ENCODE results near the gene STPG1.
"Not testable (repeated sequence)": the region's sequence is repeated elsewhere in the genome, so short reads cannot be mapped to it uniquely, and the experiment has no call there.

STPG1 gene, protein sequence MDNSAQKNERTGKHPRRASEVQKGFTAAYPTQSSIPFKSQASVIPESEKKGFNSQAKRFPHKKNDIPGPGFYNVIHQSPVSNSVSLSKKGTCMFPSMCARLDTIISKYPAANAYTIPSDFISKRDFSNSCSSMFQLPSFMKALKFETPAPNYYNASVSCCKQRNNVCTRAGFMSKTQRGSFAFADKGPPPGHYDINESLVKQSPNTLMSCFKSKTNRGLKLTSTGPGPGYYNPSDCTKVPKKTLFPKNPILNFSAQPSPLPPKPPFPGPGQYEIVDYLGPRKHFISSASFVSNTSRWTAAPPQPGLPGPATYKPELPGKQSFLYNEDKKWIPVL
- long read RNA-seq, transcript STPG1-202 (9 exons, 2,715 nt) = major isoform, 16 of 30 reads
- long read RNA-seq, partial matches to known transcripts = 6 of 30 reads
- long read RNA-seq, other reads (novel, unspliced or antisense) = 8 of 30 reads

DNA sequence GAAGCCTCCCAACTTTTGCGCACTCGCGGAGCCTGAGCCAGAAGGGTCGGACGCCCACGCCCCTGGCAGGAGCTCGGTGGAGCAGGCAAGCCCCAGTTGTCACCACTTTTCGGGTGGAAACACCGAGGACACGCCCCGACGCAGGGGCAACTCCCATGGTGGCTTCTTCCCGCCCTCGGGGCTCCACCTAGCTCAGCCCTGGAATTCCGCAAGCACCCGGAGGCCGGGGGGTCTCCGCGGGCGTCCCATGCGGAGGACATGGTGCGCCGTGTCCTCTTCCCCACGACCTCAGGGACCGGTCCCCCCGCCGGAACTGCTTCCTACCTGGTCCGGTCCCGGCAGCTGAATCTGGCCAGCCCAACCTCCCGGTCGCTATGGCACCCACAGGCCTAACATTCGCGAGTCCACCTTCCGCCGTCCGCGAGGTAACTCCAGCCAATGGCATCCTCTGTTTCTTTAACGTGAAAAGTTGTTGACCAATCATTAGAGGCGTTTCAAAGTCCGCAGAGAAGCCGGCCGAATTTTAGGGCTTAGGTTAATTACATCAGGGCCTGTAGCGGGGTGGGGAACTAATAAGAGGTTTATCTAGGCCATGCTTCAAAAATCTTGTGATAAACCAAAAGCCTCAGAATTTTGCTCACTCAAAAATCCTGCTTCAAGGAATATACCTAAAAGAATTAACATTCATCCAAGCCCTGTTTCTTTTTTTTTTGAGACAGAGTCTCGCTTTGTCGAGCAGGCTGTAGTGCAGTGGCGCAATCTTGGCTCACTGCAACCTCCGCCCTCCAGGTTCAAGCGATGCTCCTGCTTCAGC, at the start of gene STPG1:
TSS of gene STPG1 (minus strand) at position 433 of the 814 bp plus-strand sequence. CDS start 12,394 bp downstream, outside the sequence.
- DNase-seq (ENCODE audit: low read depth in 1 of 2, low spot score in 1 of 2) = peak; percentile 86 to 95
- peak within 1 kb of the TSS; percentile 80 for H3K4me3 ChIP-seq (replicated peaks; ENCODE audit: insufficient read depth, low read length)
- no peaks in the 10 kb centered on the region for H3K27me3 ChIP-seq (ENCODE audit: insufficient read depth, poor library complexity, severe bottlenecking)
- TF ChIP-seq POLR2AphosphoS5 (IDR thresholded peaks at IDR 0.05; ENCODE audit: low read depth) (peak; percentile 44; the same call in 1 of the 2 replicates), GABPA (IDR thresholded peaks at IDR 0.05; ENCODE audit: low read depth) (peak; percentile 22; the same call in 1 of the 2 replicates), SPI1 (IDR thresholded peaks at IDR 0.05; ENCODE audit: borderline replicate concordance, low read depth) (no peak)
- TF ChIP-seq, protein P1, sequence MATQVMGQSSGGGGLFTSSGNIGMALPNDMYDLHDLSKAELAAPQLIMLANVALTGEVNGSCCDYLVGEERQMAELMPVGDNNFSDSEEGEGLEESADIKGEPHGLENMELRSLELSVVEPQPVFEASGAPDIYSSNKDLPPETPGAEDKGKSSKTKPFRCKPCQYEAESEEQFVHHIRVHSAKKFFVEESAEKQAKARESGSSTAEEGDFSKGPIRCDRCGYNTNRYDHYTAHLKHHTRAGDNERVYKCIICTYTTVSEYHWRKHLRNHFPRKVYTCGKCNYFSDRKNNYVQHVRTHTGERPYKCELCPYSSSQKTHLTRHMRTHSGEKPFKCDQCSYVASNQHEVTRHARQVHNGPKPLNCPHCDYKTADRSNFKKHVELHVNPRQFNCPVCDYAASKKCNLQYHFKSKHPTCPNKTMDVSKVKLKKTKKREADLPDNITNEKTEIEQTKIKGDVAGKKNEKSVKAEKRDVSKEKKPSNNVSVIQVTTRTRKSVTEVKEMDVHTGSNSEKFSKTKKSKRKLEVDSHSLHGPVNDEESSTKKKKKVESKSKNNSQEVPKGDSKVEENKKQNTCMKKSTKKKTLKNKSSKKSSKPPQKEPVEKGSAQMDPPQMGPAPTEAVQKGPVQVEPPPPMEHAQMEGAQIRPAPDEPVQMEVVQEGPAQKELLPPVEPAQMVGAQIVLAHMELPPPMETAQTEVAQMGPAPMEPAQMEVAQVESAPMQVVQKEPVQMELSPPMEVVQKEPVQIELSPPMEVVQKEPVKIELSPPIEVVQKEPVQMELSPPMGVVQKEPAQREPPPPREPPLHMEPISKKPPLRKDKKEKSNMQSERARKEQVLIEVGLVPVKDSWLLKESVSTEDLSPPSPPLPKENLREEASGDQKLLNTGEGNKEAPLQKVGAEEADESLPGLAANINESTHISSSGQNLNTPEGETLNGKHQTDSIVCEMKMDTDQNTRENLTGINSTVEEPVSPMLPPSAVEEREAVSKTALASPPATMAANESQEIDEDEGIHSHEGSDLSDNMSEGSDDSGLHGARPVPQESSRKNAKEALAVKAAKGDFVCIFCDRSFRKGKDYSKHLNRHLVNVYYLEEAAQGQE (IDR thresholded peaks at IDR 0.05; ENCODE audit: insufficient replicate concordance, low read depth) = no peak
- TF ChIP-seq, protein P2, sequence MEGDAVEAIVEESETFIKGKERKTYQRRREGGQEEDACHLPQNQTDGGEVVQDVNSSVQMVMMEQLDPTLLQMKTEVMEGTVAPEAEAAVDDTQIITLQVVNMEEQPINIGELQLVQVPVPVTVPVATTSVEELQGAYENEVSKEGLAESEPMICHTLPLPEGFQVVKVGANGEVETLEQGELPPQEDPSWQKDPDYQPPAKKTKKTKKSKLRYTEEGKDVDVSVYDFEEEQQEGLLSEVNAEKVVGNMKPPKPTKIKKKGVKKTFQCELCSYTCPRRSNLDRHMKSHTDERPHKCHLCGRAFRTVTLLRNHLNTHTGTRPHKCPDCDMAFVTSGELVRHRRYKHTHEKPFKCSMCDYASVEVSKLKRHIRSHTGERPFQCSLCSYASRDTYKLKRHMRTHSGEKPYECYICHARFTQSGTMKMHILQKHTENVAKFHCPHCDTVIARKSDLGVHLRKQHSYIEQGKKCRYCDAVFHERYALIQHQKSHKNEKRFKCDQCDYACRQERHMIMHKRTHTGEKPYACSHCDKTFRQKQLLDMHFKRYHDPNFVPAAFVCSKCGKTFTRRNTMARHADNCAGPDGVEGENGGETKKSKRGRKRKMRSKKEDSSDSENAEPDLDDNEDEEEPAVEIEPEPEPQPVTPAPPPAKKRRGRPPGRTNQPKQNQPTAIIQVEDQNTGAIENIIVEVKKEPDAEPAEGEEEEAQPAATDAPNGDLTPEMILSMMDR (IDR thresholded peaks at IDR 0.05; ENCODE audit: insufficient read depth, low read length) = no peak
- peak within 1 kb of the TSS; percentile 77 for H3K27ac ChIP-seq (replicated peaks)

DNA sequence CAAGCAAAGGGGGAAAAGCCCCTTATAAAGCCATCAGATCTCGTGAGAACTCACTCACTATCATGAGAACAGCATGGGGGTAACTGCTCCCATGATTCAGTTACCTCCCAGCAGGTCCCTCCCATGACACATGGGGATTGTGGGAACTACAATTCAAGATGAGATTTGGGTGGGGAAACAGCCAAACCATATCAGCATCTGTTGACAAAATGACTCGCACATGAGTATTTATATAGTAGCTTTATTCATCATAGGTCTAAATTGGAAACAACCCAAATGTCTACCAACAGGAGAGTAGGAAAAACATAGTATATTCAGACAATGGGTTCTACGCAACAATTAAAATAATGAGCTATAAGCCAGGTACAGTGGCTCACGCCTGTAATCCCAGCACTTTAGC, 48.5 kb upstream of the STPG1 start:
- not testable (repeated sequence) for DNase-seq (ENCODE audit: low read depth in 1 of 2, low spot score in 1 of 2); H3K27ac ChIP-seq (replicated peaks); H3K4me3 ChIP-seq (replicated peaks; ENCODE audit: insufficient read depth, low read length); H3K27me3 ChIP-seq (ENCODE audit: insufficient read depth, poor library complexity, severe bottlenecking)

DNA sequence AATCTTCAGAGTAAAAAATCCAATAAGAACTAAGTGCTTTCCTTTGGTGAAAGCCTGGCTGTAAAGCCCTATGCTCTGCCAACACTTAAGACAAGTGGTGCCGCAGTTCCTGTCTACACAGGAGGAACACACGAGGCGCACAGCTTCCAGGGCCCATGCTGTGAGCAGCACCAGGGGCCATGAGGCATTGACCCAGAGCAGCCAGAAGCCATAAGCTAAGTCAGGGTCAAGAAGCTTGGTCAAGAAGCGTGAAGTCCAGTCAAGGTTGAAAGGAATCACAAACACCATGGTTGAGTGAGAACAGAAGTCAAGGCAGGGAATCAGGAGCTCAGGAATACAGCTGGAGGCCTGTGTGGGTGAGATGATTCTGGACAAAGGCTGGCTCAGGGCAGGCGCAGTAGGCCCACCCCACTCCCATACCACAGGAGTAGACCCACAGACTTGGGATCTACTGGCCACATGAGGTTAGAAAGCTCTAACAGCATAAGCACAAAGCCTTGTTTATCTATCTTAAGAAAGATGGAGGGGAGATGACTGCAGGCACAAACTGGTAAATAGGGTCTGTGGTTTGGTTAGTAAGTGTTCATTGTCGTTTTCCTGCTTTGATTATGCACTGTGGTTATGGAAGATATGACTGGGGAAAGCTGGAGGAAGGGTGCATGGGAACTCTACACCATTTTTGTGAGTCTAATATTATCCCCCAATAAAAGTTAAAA, 46.1 kb upstream of the STPG1 start:
- DNase-seq (ENCODE audit: low read depth in 1 of 2, low spot score in 1 of 2) = no peak

More for the DNA sequence above, 46.1 kb upstream of the STPG1 start:
- no peak overlapping the region for H3K27ac ChIP-seq (replicated peaks)
- H3K27me3 ChIP-seq (ENCODE audit: insufficient read depth, poor library complexity, severe bottlenecking) = no peaks in the 10 kb centered on the region
- TF ChIP-seq POLR2AphosphoS5 (IDR thresholded peaks at IDR 0.05; ENCODE audit: low read depth) (no peak), SPI1 (IDR thresholded peaks at IDR 0.05; ENCODE audit: borderline replicate concordance, low read depth) (no peak), GABPA (IDR thresholded peaks at IDR 0.05; ENCODE audit: low read depth) (no peak)
- TF ChIP-seq, protein P2 (IDR thresholded peaks at IDR 0.05; ENCODE audit: insufficient read depth, low read length) = no peak
- TF ChIP-seq, protein P1 (IDR thresholded peaks at IDR 0.05; ENCODE audit: insufficient replicate concordance, low read depth) = no peak
- no peak overlapping the region for H3K4me3 ChIP-seq (replicated peaks; ENCODE audit: insufficient read depth, low read length)
